GM19372 (cell line): Measurements from ENCODE around the gene NAV3.
"Not testable (repeated sequence)": the region's sequence is repeated elsewhere in the genome, so short reads cannot be mapped to it uniquely, and the experiment has no call there.

Experiments
- ATAC-seq: cut with Tn5 transposase; IDR thresholded peaks from one replicate; pipeline ENCODE4 v1.9.1; 2021; ENCODE audit warnings: mild to moderate bottlenecking, low read depth, moderate library complexity; ENCODE audit not compliant: unreplicated experiment

The NAV3 gene

GRCh38 chr12:78229591-78230101 lies 399.0 kb downstream of the NAV3 start:
- ATAC-seq = peak; percentile 93

- no peak for ATAC-seq
These were observed 402.1 kb downstream of the NAV3 start for GRCh38 chr12:78232756-78233155.

GRCh38 chr12:78236264-78236663 lies 405.6 kb downstream of the NAV3 start:
- no peak for ATAC-seq

GRCh38 chr12:78239544-78239943 lies 408.9 kb downstream of the NAV3 start:
- no peak for ATAC-seq

- ATAC-seq = no peak
These were observed 410.1 kb downstream of the NAV3 start for GRCh38 chr12:78240827-78241226.

- ATAC-seq = no peak
These were observed 410.8 kb downstream of the NAV3 start for GRCh38 chr12:78241446-78241845.

GRCh38 chr12:78244916-78245507 lies 414.3 kb downstream of the NAV3 start:
- ATAC-seq = no peak

- no peak for ATAC-seq
These were observed 417.6 kb downstream of the NAV3 start for GRCh38 chr12:78248321-78248720.

GRCh38 chr12:78249578-78249977 lies 418.9 kb downstream of the NAV3 start:
- no peak for ATAC-seq

- not testable (repeated sequence) for ATAC-seq
These were observed 427.0 kb downstream of the NAV3 start for GRCh38 chr12:78257662-78258061.

GRCh38 chr12:78260976-78261375 lies 430.3 kb downstream of the NAV3 start:
- no peak for ATAC-seq

GRCh38 chr12:78261901-78262300 lies 431.2 kb downstream of the NAV3 start:
- ATAC-seq = no peak
